CD1c-positive myeloid dendritic cell (primary cell): ENCODE data around the gene DEAF1.

Experiments used
- DNase-seq: peaks from one replicate; pipeline ENCODE4 v3.0.0-alpha.2; 2016; ENCODE audit errors: extremely low spot score

Gene DEAF1

DNA sequence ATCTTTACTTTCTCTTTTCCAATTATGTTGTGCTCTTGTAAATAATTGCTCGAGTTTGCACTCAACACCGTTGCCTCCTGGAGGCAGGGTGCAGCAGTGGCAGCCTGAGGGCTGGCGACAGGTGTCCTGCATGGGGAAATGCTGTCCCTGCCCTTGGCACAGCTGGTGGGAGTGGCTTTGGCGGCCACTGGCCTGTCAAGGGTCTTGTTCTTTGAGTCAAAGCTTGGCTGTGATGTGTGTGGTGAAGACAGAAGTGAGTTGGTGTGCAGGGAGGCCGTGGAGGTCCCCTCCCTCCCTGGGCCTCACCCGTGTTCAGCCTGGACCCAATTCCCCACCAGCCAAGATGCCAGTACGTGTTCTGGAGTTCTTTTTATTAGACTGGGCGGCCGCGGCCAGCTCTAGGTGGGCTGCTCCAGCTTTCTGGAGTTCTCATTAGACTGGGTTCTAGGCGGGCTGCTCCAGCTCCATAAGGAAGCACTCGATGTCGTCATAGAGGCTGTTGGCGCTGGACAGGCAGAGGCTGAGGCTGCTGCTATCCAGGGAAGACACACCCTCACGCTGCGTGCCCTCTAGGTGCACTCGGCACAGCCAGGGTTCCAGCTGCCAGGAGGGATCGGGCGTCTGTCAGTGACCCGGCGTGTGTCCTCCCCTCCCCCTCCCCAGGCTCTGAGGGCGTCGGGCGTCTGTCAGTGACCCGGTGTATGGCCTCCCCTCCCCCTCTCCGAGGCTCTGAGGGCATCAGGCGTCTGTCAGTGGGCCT lies 82.6 kb downstream of the DEAF1 start:
- peak; percentile 15 for DNase-seq

DNA sequence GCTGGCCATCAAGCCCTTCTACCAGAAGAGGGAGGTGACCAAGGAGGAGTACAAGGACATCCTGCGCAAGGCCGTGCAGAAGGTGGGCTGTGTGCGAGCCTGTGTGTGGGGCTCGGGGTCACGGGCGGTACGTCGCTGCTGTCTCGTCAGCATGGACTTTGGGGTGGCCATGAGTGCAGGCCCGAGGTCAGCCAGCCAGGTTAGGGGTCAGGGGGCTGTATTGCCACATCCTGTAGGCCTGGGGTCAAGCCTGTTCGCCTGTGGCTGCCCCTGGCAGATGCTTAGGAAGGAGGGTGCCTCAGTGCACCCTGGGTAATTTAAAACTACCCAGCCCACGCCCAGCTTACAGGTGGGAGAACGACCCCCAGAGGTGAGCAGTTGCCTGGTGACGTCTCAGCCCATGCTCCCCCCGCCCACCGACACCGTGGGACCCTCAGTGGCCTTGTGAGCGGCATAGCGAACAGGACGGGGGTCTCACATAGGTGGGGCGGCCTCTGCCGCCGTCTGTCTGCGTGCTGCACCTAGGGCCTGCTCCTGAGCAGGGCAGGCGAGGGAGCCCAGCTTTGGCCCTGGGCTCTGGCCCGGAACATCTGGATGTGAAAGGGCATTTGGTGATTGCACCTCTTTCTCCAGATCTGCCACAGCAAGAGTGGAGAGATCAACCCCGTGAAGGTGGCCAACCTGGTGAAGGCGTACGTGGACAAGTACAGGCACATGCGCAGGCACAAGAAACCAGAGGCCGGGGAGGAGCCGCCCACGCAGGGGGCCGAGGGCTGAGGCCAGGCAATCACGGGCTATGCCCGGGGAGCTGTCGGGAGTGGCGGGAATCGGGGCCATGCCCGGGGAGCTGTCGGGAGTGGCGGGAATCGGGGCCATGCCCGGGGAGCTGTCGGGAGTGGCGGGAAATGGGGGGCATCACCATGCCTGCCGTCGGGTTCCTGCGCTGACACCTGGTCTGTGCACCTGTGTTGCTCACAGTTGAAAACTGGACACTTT lies 83.7 kb downstream of the DEAF1 start:
- DNase-seq: no peak

DNA sequence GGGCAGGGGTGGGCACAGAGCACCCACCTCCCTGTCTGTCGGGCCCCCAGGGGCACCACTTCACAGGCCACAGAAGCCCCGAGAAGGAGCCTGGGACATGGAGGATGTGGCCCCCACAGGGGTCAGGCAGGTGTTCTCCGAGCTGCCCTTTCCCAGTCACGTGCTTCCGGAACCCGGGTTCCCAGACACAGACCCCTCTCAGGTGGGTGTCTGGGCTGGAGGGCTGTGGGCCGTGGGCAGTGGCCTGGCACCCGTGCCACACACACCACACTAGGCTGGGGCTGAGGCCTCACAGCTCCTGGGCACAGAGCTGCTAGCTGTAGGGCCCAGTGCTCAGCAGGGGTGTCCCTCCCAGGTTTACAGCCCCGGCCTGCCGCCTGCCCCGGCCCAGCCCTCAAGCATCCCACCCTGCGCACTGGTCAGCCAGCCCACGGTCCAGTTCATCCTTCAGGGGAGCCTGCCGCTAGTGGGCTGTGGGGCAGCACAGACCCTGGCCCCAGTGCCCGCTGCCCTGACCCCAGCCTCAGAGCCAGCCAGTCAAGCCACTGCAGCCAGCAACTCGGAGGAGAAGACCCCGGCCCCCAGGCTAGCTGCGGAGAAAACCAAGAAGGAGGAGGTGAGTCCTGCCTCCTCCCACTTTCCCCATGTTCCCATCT lies 84.7 kb downstream of the DEAF1 start:
- no peak for DNase-seq

DNA sequence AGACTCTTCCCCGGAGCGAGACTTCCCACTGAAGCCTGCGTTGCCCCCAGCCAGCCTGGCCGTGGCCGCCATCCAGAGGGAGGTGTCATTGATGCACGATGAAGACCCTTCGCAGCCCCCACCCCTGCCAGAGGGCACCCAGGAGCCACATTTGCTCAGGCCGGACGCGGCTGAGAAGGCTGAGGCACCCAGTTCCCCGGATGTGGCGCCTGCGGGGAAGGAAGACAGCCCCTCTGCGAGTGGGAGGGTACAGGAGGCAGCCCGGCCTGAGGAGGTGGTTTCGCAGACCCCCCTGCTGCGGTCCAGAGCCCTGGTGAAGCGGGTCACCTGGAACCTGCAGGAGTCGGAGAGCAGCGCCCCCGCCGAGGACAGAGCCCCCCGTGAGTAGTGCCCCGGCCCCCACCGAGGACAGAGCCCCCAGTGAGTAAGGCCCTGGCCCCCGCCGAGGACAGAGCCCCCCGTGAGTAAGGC lies 85.6 kb downstream of the DEAF1 start:
- DNase-seq: no peak

DNA sequence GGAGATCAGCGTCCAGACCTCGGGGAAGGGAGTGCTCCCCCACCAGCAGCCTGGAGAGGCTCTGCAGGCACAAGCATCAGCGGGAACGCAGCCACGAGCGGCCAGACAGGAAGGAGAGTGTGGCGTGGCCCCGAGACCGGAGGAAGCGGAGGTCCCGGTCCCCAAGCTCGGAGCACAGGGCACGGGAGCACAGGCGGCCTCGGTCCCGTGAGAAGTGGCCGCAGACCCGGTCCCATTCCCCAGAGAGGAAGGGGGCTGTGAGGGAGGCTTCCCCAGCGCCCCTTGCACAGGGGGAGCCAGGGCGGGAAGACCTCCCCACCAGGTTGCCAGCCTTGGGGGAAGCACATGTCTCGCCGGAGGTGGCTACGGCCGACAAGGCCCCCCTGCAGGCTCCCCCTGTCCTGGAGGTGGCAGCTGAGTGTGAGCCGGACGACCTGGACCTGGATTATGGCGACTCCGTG lies 86.2 kb downstream of the DEAF1 start:
- no peak for DNase-seq

DNA sequence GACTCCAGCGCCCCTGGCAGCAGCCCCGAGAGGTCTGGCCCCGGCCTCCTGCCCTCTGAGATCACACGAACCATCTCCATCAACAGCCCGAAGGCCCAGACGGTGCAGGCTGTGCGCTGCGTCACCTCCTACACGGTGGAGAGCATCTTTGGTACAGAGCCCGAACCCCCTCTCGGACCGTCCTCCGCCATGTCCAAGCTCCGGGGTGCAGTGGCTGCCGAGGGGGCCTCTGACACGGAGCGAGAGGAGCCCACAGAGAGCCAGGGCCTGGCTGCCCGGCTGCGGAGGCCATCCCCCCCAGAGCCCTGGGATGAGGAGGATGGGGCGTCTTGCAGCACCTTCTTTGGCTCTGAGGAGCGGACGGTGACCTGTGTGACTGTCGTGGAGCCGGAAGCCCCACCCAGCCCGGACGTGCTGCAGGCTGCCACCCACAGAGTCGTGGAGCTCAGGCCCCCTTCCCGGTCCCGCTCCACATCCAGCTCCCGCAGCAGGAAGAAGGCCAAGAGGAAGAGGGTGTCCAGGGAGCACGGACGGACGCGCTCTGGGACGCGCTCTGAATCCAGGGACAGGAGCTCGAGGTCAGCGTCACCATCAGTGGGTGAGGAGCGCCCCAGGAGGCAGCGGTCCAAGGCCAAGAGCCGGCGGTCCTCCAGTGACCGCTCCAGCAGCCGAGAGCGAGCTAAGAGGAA lies 86.9 kb downstream of the DEAF1 start:
- DNase-seq: no peak

DNA sequence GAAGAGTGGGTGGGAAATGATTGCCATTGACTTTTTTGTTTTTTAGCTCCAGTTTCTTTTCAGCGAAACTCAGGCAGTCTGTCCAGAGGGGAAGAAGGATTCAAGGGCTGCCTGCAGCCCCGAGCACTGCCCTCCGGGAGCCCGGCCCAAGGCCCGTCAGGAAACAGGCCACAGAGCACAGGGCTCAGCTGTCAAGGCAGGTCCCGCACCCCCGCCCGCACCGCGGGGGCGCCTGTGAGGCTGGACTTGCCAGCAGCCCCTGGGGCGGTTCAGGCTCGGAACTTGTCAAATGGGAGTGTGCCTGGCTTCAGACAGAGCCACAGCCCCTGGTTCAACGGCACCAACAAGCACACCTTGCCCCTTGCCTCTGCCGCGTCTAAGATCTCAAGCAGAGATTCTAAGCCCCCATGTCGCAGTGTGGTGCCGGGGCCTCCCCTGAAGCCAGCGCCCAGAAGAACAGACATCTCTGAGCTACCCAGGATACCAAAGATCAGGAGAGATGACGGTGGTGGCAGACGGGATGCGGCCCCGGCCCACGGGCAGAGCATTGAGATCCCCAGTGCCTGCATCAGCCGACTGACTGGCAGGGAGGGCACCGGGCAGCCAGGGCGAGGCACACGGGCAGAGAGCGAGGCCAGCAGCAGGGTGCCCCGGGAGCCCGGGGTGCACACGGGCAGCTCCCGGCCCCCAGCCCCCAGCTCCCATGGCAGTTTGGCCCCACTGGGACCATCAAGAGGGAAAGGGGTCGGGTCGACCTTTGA lies 87.8 kb downstream of the DEAF1 start:
- DNase-seq: no peak

DNA sequence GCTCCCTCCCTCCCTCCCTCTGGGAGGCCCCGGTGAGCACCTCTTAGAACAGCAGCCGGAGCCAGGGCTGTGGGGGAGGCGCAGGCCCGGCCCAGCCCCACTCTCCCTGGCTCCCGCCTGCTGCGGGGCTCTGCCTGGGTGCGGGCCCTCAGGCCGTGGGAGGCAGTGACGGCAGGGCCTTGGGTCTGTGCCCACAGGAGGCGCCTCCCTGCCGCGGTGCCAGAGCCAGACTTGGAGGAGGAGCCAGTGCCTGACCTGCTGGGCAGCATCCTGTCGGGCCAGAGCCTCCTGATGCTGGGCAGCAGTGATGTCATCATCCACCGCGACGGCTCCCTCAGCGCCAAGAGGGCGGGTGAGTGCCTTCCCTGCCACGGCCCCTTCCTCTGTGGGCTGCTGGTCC lies 88.8 kb downstream of the DEAF1 start:
- DNase-seq: no peak

DNA sequence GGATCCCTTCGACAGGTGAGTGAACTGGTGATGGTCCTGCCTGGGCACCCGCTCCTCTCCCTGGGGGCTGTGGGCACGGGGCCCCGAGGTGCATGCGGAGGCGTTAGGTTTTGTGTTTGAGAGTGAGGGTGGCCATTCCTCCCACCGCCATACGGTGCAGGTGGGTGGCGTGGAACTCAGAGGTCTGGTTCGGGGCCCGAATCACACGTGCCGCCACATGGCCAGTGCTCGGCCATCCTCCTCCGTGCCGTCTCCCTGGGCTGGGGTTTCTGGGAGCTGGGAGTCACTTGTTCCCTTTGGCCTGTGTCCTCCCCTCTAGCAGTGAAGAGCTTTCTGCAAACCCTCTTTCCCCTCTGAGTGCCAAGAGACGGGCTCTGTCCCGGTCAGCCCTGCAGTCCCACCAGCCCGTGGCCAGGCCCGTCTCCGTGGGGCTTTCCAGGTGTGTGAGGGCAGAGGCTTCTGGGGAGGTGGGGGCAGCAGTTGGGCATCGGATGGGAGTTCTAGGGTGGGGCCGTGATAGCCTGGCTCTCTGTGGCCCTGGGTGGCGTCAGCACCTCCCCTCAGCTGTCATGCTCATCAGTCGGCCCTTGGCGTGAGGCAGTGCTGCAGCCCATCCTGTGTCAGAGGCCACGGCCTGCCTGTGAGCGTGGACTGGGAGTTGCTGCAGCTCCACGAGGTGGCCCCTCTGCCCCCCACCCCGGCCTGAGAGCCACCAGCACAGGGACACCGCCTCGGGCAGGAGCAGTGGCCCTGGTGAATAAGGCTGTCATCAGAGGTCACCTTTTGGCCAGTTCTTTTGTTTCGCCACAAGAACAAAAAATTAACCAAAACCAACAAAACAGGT lies 89.5 kb downstream of the DEAF1 start:
- no peak for DNase-seq

DNA sequence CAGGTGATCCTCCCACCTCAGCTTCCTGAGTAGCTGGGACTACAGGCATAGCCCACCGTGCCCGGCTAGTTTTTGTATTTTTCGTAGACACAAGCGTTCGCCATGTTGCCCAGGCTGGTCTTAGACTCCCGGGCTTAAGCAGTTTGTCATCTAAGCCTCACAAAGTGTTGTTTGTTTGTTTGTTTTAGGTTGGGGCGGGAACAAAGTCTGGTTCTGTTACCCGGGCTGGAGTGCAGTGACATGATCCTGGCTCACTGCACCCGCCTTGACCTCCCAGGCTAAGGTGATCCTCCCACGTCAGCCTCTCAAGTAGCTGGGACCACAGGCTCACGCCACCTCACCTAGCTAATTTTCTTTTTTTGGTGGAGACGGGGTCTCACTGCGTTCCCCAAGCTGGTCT lies 91.9 kb downstream of the DEAF1 start:
- DNase-seq: no peak

DNA sequence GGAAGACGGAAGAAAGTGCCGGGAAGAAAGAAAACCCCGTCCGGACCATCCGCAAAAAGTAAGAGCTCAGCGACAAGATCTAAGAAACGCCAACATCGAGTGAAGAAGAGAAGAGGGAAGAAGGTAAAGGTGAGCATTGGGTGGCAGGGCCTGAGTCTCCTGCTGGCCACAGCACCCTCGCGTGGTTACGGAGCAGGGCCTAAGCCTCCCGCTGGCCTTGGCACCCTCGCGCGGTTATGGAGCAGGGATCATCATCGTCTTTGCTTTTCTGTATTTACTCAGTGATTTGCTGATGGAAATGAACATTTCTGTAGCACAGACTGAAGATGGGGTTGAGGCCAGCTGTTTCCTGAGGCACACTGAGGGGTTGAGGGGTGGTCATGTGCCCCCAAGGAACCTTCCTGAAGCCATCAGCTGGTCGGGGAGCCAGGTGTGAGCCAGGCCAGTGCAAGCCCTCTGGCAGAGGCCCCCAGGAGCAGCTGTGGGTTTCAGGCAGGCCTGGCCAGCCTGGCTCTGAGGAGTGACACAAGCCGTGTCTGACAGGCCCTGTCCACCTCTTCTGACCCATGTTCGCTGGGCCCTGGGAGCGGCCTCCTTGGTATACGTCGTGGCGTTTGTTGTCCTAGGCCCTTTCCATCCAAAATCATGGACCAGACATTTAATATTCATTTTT lies 93.3 kb downstream of the DEAF1 start:
- DNase-seq: no peak

DNA sequence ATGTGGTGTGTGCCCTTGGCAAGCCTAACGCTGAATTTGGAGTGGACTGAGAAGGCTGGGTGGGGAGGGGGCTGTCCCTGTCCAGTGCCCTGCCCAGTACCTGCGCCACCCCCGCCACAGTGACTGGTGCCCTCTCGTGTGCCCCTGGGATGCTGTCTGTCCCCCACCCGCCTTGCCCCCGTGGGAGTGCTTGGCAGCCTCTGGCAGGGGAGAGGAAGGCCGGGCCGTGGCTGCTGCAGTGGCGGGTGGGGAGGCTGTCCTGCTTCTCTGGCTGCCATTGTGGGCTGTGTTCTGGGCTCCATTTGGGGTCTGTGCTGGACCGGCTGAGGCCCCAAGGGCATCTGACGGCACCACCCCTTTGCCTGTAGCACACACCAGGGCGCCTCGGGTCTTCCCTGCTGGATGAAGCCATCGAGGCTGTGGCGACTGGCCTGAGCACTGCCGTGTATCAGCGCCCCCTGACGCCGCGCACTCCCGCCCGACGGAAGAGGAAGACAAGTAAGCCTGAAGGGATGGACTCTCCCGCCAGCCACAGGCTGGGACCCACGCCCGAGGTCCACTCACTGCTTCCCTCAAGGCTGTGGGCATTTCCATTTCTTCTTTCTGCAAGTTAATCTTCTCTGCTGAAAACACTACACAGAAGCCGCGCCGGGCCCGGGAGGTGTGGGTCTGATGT lies 96.9 kb downstream of the DEAF1 start:
- DNase-seq: no peak

DNA sequence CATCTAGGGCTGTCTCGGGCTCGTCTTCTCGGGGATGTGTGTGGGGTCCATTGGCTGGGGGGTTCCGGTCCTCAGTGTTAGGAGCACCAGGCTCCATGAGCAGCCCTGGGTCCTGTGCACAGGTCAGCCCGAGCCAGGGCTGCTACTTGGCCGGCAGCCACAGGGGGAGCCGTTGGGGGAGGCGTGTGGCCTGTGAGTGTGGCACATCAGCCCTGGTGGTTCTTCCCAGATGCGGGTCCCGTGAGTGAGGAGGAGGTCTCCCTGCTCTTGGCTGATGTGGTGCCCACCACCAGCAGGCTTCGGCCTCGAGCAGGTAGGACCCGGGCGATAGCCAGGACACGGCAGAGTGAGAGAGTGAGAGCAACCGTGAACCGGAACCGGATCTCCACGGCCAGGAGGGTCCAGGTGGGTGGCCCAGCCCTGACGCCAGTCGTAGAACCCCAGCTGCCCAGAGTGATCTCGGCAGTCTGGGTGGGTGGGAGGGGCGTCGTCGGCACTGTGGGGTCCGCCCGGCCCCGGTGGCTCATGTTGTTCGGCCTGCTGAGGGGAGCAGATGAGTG lies 97.8 kb downstream of the DEAF1 start:
- no peak for DNase-seq

DNA sequence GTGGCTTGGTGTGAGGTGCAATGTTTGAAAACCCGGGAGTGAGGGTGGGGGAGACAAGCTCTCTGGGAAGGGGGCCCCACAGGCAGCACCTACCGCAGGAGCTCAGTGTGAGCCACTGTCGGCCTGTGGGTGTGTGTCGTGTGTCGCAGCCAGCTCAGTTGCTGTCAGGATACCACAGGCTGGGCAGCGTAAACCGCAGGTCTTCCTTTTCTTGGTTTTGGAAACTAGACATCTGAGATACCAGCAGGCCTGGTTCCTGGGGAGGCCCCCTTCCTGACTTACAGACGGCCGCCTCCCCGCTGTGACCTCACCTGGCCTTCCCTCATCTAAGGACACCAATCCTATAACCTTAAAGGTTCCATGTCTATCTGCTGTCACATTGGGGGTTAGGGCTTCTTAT lies 98.6 kb downstream of the DEAF1 start:
- no peak for DNase-seq

DNA sequence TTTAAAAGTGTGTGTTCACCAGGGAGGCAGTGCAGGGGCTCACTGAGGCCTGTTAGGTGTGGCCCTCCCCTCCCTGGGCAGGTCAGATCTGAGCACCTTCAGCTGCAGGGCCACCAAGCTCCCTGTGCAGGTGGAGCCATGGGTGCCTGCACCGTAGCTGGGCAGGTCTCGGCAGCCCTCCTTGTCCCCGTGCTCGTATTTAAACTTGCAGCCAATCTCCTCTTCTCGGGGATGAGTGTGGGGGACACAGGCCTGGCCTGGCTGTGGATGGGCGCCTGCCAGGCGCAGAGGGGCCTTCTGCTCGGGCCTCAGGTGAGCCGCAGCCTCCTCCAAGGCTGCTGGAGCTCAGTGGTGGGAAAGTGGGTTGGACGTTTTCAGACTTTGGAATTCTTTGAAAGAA lies 99.6 kb downstream of the DEAF1 start:
- DNase-seq: no peak
